HepG2 (cell line): Measurements from ENCODE around the gene ARID3C. TPM values are rescaled to one million over a fixed set of nuclear protein-coding genes. Genes with fewer than 3 reads are reported as not detected.

Experiments used
- NFE2 ChIP-seq: sonication (generic); formaldehyde crosslinking; IDR thresholded peaks from 2 replicates; pipeline ENCODE4 v1.4.0; 2020; ENCODE audit warnings: missing genetic modification reagents
- SIN3A ChIP-seq: IDR thresholded peaks from 2 replicates; pipeline ENCODE4 v1.6.1; 2011; ENCODE audit warnings: low read depth, mild to moderate bottlenecking, control low read depth, low read length, borderline replicate concordance
- SOX6 ChIP-seq, 2 experiments: fragments of 450-650 bp in 1 of 2; sonication (generic) in 1 of 2; formaldehyde crosslinking in 1 of 2; IDR thresholded peaks; 2 replicates each; pipeline versions ENCODE4 v1.4.0 to v1.6.1; 2017 to 2020; ENCODE audit warnings: antibody characterized with exemption in 1 of 2, mild to moderate bottlenecking in 1 of 2, missing genetic modification reagents in 1 of 2
- TP53 ChIP-seq: sonication (generic); formaldehyde crosslinking; conservative IDR thresholded peaks from 2 replicates; pipeline ENCODE4 v1.4.0; 2020; ENCODE audit warnings: missing genetic modification reagents
- ZNF772 ChIP-seq: sonication (generic); formaldehyde crosslinking; IDR thresholded peaks from 2 replicates; pipeline ENCODE4 v1.5.0; 2020; ENCODE audit warnings: mild to moderate bottlenecking, missing genetic modification reagents
- polyA plus RNA-seq, 8 experiments: library from polyadenylated mRNA; depleted of rRNA in 3 of 8; stranded (reverse) in 7 of 8; unstranded in 1 of 8; fragments of >200 nt; fragmentation: Illumina TruSeq in 4 of 8; extraction: Trizol in 4 of 8; gene quantifications; 2 replicates each; pipeline versions ENCODE4 v1.2.1 to v1.2.3, GENCODE V29; 2011 to 2016; ENCODE audit warnings: low read depth in 4 of 8, missing spikeins in 1 of 8, mixed read lengths in 1 of 8; ENCODE audit not compliant: insufficient read depth in 1 of 8
- total RNA-seq, 5 experiments: library from RNA; depleted of rRNA; stranded (reverse); fragments of >200 nt; fragmentation: Illumina TruSeq; extraction: Trizol; gene quantifications; 2 replicates each; pipeline ENCODE4 v1.2.3, GENCODE V29; 2016; ENCODE audit warnings: low read depth in 1 of 5
- TF ChIP-seq, protein P1 (sequence below): sonication (generic); formaldehyde crosslinking; IDR thresholded peaks from 2 replicates; pipeline ENCODE4 v1.4.0; 2020; ENCODE audit warnings: missing genetic modification reagents
- TF ChIP-seq, protein P2 (sequence below): sonication (generic); formaldehyde crosslinking; IDR thresholded peaks from 2 replicates; pipeline ENCODE4 v1.5.1; 2020; ENCODE audit warnings: missing genetic modification reagents, mild to moderate bottlenecking, borderline replicate concordance
- TF ChIP-seq, protein P3 (sequence below), 2 experiments: sonication (generic) in 1 of 2; formaldehyde crosslinking in 1 of 2; IDR thresholded peaks; 2 replicates each; pipeline versions ENCODE4 v1.4.0 to v1.6.1; 2018 to 2020; ENCODE audit warnings: missing genetic modification reagents in 2 of 2, borderline replicate concordance in 1 of 2, low read depth in 1 of 2, mild to moderate bottlenecking in 1 of 2, missing biosample characterization in 1 of 2
- TF ChIP-seq, protein P4 (sequence below): sonication (generic); formaldehyde crosslinking; IDR thresholded peaks from 2 replicates; pipeline ENCODE4 v1.4.0; 2020; ENCODE audit warnings: mild to moderate bottlenecking, missing genetic modification reagents
- TF ChIP-seq, protein P5 (sequence below): fragments of 450-650 bp; IDR thresholded peaks from 2 replicates; pipeline ENCODE4 v1.6.1; 2017; ENCODE audit warnings: mild to moderate bottlenecking

The ARID3C gene
- total and polyA plus RNA-seq, 2 of the 13 experiments (the other 11 are each of a cell fraction or from before 2014, with no cell fraction given), result not detected

DNA sequence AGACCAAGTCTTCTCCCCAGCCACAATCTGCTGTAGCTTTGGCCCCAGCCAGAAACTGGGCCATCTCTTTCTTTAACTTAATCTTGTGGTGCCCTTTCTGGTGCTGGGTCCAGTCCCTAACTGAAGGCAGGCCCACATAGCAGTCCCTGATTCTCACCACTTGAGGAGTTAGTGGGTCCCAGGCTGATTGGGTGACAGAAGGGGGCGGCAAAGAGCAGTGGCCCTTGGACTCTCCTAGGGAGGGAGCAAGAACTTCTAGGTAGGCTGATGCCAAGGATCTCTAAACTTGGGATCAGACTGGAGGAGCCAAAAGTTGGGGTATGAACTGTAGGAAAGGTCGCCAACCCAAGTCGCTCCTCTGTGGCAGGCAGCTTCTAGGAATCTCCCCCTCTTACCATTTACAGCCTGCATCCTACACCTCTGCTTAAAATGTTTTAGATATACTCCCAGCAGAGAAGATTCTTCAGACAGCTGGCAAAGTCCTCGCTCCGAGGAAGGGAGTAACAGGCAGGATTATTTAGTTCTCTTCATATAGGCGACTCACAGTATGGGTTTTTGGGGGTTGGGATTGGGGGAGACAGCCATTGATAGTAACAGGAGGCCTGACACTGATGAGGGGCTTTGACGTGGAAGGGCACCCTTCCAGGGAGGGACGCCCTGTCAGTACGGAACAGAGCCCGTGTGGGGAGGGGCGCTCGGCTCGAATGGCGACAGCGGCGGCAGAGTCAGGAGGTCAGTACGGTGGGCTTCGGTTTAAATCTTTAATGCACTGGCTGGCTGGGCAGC is 35.6 kb upstream of the ARID3C start (continued):
- TF ChIP-seq, protein P1, sequence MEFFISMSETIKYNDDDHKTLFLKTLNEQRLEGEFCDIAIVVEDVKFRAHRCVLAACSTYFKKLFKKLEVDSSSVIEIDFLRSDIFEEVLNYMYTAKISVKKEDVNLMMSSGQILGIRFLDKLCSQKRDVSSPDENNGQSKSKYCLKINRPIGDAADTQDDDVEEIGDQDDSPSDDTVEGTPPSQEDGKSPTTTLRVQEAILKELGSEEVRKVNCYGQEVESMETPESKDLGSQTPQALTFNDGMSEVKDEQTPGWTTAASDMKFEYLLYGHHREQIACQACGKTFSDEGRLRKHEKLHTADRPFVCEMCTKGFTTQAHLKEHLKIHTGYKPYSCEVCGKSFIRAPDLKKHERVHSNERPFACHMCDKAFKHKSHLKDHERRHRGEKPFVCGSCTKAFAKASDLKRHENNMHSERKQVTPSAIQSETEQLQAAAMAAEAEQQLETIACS (CRISPR knock-in tag), result no peak
- TF ChIP-seq ZNF772 (CRISPR knock-in tag) (no peak), SOX6 (IDR thresholded peaks at IDR 0.05) (no peak), SOX6 (CRISPR knock-in tag; IDR thresholded peaks at IDR 0.05) (0 out of 2 replicates have a peak, but pooled peaks have one; percentile 15), SIN3A (no peak), NFE2 (CRISPR knock-in tag) (no peak), TP53 (no peak)
- TF ChIP-seq, protein P2, sequence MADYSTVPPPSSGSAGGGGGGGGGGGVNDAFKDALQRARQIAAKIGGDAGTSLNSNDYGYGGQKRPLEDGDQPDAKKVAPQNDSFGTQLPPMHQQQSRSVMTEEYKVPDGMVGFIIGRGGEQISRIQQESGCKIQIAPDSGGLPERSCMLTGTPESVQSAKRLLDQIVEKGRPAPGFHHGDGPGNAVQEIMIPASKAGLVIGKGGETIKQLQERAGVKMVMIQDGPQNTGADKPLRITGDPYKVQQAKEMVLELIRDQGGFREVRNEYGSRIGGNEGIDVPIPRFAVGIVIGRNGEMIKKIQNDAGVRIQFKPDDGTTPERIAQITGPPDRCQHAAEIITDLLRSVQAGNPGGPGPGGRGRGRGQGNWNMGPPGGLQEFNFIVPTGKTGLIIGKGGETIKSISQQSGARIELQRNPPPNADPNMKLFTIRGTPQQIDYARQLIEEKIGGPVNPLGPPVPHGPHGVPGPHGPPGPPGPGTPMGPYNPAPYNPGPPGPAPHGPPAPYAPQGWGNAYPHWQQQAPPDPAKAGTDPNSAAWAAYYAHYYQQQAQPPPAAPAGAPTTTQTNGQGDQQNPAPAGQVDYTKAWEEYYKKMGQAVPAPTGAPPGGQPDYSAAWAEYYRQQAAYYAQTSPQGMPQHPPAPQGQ (CRISPR knock-in tag), result no peak
- TF ChIP-seq, protein P3, sequence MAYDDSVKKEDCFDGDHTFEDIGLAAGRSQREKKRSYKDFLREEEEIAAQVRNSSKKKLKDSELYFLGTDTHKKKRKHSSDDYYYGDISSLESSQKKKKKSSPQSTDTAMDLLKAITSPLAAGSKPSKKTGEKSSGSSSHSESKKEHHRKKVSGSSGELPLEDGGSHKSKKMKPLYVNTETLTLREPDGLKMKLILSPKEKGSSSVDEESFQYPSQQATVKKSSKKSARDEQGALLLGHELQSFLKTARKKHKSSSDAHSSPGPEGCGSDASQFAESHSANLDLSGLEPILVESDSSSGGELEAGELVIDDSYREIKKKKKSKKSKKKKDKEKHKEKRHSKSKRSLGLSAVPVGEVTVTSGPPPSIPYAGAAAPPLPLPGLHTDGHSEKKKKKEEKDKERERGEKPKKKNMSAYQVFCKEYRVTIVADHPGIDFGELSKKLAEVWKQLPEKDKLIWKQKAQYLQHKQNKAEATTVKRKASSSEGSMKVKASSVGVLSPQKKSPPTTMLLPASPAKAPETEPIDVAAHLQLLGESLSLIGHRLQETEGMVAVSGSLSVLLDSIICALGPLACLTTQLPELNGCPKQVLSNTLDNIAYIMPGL (CRISPR knock-in tag; IDR thresholded peaks at IDR 0.05; ENCODE audit: borderline replicate concordance in 1 of 2, low read depth in 1 of 2), result peak; percentile 53 to 54; a peak in 1 of 4 replicates
- TF ChIP-seq, protein P4, sequence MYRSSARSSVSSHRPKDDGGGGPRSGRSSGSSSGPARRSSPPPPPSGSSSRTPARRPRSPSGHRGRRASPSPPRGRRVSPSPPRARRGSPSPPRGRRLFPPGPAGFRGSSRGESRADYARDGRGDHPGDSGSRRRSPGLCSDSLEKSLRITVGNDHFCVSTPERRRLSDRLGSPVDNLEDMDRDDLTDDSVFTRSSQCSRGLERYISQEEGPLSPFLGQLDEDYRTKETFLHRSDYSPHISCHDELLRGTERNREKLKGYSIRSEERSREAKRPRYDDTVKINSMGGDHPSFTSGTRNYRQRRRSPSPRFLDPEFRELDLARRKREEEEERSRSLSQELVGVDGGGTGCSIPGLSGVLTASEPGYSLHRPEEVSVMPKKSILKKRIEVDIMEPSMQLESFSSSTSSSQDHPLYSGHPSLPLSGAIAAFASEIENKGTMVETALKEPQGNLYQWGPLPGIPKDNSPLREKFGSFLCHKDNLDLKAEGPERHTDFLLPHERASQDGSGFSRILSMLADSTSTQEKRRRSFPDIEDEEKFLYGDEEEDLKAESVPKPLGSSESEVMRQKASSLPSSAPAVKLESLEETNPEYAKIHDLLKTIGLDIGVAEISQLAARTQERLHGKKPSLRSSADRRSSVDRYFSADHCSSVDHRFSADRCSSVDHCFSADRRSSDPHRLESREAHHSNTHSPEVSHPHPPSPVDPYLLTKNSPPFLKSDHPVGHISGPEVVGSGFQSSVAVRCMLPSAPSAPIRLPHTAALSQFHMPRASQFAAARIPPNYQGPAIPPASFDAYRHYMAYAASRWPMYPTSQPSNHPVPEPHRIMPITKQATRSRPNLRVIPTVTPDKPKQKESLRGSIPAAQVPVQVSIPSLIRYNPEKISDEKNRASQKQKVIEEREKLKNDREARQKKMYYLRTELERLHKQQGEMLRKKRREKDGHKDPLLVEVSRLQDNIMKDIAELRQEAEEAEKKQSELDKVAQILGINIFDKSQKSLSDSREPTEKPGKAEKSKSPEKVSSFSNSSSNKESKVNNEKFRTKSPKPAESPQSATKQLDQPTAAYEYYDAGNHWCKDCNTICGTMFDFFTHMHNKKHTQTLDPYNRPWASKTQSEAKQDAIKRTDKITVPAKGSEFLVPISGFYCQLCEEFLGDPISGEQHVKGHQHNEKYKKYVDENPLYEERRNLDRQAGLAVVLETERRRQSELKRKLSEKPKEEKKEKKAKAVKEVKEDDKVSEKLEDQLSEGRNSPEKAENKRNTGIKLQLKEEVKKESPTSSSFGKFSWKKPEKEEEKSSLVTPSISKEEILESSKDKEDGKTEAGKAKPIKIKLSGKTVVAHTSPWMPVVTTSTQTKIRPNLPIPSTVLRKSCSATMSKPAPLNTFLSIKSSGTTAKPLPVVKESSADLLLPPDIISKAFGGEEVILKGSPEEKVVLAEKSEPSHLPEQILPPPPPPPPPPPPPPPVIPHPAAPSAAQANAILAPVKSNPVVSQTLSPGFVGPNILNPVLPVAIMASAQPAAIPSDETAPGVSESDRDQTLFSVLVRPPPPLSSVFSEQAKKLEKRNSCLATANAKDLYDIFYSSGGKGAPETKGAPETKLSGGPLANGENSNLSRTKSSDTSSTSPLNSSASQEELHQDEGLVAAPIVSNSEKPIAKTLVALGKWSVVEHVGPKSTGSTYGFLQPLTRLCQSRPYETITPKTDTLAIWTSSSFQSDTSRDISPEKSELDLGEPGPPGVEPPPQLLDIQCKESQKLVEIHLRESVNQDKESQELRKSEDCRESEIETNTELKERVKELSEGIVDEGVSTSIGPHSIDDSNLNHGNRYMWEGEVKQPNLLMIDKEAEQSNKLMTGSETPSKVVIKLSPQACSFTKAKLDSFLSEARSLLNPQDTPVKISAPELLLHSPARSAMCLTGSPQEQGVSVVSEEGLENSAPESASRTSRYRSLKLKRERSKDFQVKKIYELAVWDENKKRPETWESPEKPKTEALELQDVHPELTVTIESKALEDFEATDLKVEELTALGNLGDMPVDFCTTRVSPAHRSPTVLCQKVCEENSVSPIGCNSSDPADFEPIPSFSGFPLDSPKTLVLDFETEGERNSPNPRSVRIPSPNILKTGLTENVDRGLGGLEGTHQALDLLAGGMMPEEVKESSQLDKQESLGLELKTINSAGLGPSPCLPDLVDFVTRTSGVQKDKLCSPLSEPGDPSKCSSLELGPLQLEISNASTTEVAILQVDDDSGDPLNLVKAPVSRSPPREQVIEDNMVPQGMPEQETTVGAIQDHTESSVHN (CRISPR knock-in tag), result no peak
- TF ChIP-seq, protein P5, sequence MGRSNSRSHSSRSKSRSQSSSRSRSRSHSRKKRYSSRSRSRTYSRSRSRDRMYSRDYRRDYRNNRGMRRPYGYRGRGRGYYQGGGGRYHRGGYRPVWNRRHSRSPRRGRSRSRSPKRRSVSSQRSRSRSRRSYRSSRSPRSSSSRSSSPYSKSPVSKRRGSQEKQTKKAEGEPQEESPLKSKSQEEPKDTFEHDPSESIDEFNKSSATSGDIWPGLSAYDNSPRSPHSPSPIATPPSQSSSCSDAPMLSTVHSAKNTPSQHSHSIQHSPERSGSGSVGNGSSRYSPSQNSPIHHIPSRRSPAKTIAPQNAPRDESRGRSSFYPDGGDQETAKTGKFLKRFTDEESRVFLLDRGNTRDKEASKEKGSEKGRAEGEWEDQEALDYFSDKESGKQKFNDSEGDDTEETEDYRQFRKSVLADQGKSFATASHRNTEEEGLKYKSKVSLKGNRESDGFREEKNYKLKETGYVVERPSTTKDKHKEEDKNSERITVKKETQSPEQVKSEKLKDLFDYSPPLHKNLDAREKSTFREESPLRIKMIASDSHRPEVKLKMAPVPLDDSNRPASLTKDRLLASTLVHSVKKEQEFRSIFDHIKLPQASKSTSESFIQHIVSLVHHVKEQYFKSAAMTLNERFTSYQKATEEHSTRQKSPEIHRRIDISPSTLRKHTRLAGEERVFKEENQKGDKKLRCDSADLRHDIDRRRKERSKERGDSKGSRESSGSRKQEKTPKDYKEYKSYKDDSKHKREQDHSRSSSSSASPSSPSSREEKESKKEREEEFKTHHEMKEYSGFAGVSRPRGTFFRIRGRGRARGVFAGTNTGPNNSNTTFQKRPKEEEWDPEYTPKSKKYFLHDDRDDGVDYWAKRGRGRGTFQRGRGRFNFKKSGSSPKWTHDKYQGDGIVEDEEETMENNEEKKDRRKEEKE, result no peak
